OCI-LY3 (cell line): Measurements from ENCODE around the gene GNA12.

ENCODE experiments used
- H2AFZ ChIP-seq: fragments of 200-600, 300-600 bp; shearing (Covaris generic); 2 replicates; pipeline ENCODE4 v1.6.0; 2014; ENCODE audit warnings: antibody characterized with exemption, low read depth, low read length
- H3K27ac ChIP-seq: fragments of 200-600, 300-600 bp; sonication (generic); 2 replicates; pipeline ENCODE4 v1.5.1; 2014; ENCODE audit warnings: mild to moderate bottlenecking, low read length, moderate library complexity, mixed read lengths
- H3K27me3 ChIP-seq: fragments of 200-600, 300-600 bp; sonication (generic); 2 replicates; pipeline ENCODE4 v1.6.1; 2014; ENCODE audit warnings: low read depth, low read length, mixed read lengths
- H3K36me3 ChIP-seq: fragments of 200-600, 300-600 bp; sonication (generic); replicated peaks from 2 replicates; pipeline ENCODE3; 2014; ENCODE audit warnings: low read depth, low read length, mixed read lengths
- H3K4me1 ChIP-seq: fragments of 300-600, 200-600 bp; sonication (generic); 2 replicates; pipeline ENCODE4 v1.6.1; 2014; ENCODE audit warnings: low read length, mixed read lengths
- H3K4me2 ChIP-seq: fragments of 200-600, 300-600 bp; sonication (generic); 2 replicates; pipeline ENCODE4 v1.6.1; 2014; ENCODE audit warnings: low read length, mixed read lengths
- H3K4me3 ChIP-seq: fragments of 300-600, 200-600 bp; sonication (generic); 2 replicates; pipeline ENCODE4 v1.5.1; 2014; ENCODE audit warnings: antibody characterized with exemption, mild to moderate bottlenecking, low read length, moderate library complexity
- H3K79me2 ChIP-seq: fragments of 300-600, 200-600 bp; shearing (Covaris generic); 2 replicates; pipeline ENCODE4 v1.6.1; 2014; ENCODE audit warnings: mild to moderate bottlenecking, low read length, mixed read lengths
- H3K9ac ChIP-seq: fragments of 300-600, 200-600 bp; shearing (Covaris generic); 2 replicates; pipeline ENCODE4 v1.6.0; 2014; ENCODE audit warnings: mild to moderate bottlenecking, low read length, moderate library complexity
- H3K9me3 ChIP-seq: fragments of 200-600, 300-600 bp; shearing (Covaris generic); 2 replicates; pipeline ENCODE4 v1.6.1; 2014; ENCODE audit warnings: low read length, mixed read lengths; ENCODE audit not compliant: insufficient read depth
- H4K20me1 ChIP-seq: fragments of 200-600, 300-600 bp; sonication (generic); 2 replicates; pipeline ENCODE4 v1.6.1; 2016; ENCODE audit warnings: low read length, mixed read lengths; ENCODE audit not compliant: insufficient read depth
- EZH2phosphoT487 ChIP-seq: fragments of 200-600 bp; shearing (Covaris generic); IDR thresholded peaks from 2 replicates; pipeline ENCODE4 v1.6.1; 2018; ENCODE audit warnings: antibody characterized with exemption, mixed run types, low read depth
- TF ChIP-seq, protein P1 (sequence below): fragments of 200-600, 300-600 bp; sonication (generic); IDR thresholded peaks from 2 replicates; pipeline ENCODE4 v1.5.1; 2014; ENCODE audit warnings: antibody characterized with exemption, low read length, low read depth

GNA12 gene

DNA sequence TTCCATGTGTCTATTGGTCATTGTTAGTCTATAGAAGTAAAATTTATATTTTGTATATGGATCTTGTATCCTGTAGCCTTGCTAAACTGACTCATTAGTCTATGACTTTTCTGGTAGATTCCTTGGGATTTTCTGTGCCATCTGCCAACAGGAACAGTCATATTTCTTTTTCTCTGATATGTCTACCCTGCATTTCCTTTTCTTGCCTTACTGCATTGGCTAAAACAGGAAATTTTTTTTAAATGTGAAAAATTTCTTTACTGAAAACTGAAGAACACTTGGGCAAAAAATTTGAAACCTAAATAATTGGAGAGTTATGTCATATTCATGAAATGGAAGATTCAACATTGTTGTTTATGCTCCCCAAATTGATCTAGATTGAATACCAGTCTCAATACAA is 88.6 kb downstream of the GNA12 start:
- peaks cover 9% of the 10 kb centered on the region; the same call in 1 of the 2 replicates for H3K79me2 ChIP-seq
- H3K27ac ChIP-seq: no peak overlapping the region
- no peaks in the 10 kb centered on the region for H3K9me3 ChIP-seq
- TF ChIP-seq EZH2phosphoT487: no peak
- TF ChIP-seq, protein P1, sequence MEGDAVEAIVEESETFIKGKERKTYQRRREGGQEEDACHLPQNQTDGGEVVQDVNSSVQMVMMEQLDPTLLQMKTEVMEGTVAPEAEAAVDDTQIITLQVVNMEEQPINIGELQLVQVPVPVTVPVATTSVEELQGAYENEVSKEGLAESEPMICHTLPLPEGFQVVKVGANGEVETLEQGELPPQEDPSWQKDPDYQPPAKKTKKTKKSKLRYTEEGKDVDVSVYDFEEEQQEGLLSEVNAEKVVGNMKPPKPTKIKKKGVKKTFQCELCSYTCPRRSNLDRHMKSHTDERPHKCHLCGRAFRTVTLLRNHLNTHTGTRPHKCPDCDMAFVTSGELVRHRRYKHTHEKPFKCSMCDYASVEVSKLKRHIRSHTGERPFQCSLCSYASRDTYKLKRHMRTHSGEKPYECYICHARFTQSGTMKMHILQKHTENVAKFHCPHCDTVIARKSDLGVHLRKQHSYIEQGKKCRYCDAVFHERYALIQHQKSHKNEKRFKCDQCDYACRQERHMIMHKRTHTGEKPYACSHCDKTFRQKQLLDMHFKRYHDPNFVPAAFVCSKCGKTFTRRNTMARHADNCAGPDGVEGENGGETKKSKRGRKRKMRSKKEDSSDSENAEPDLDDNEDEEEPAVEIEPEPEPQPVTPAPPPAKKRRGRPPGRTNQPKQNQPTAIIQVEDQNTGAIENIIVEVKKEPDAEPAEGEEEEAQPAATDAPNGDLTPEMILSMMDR: no peak
- no peak overlapping the region for H3K9ac ChIP-seq
- peaks cover 10% of the 10 kb centered on the region for H3K36me3 ChIP-seq
- no peaks in the 10 kb centered on the region for H3K27me3 ChIP-seq
- H3K4me2 ChIP-seq: no peak overlapping the region
- H3K4me1 ChIP-seq: peaks cover 68% of the 10 kb centered on the region
- no peak overlapping the region for H2AFZ ChIP-seq
- H4K20me1 ChIP-seq: no peaks in the 10 kb centered on the region
- H3K4me3 ChIP-seq: no peak overlapping the region

- H2AFZ ChIP-seq: no peak overlapping the region
- peaks cover 10% of the 10 kb centered on the region for H3K36me3 ChIP-seq
- H3K4me2 ChIP-seq: no peak overlapping the region
- H3K4me3 ChIP-seq: no peak overlapping the region
- TF ChIP-seq, protein P1: no peak
- TF ChIP-seq EZH2phosphoT487: no peak
- no peak overlapping the region for H3K27ac ChIP-seq
- H3K79me2 ChIP-seq: peaks cover 13% of the 10 kb centered on the region
- no peaks in the 10 kb centered on the region for H3K27me3 ChIP-seq
- H3K4me1 ChIP-seq: peaks cover 68% of the 10 kb centered on the region
- H4K20me1 ChIP-seq: no peaks in the 10 kb centered on the region
- H3K9me3 ChIP-seq: no peaks in the 10 kb centered on the region
- no peak overlapping the region for H3K9ac ChIP-seq
Measured at GRCh38 chr7:2754912-2755311, 89.2 kb downstream of the GNA12 start.

- no peak overlapping the region for H3K4me3 ChIP-seq
- TF ChIP-seq, protein P1: no peak
- TF ChIP-seq EZH2phosphoT487: no peak
- no peak overlapping the region for H2AFZ ChIP-seq
- H3K36me3 ChIP-seq: peaks cover 10% of the 10 kb centered on the region
- H3K4me1 ChIP-seq: peaks cover 63% of the 10 kb centered on the region
- no peaks in the 10 kb centered on the region for H3K27me3 ChIP-seq
- H3K79me2 ChIP-seq: peaks cover 8% of the 10 kb centered on the region
- H3K9me3 ChIP-seq: no peaks in the 10 kb centered on the region
- H3K9ac ChIP-seq: no peak overlapping the region
- H4K20me1 ChIP-seq: no peaks in the 10 kb centered on the region
- no peak overlapping the region for H3K4me2 ChIP-seq
- H3K27ac ChIP-seq: no peak overlapping the region
Measured at GRCh38 chr7:2754086-2754485, 90.0 kb downstream of the GNA12 start.

- H4K20me1 ChIP-seq: no peaks in the 10 kb centered on the region
- H3K9ac ChIP-seq: no peak overlapping the region
- TF ChIP-seq EZH2phosphoT487: no peak
- TF ChIP-seq, protein P1: no peak
- H3K27ac ChIP-seq: no peak overlapping the region
- peaks cover 7% of the 10 kb centered on the region; the same call in 1 of the 2 replicates for H3K79me2 ChIP-seq
- H3K27me3 ChIP-seq: no peaks in the 10 kb centered on the region
- peak overlapping the region; percentile 67 for H3K4me2 ChIP-seq
- H3K4me1 ChIP-seq: peaks cover 55% of the 10 kb centered on the region
- H2AFZ ChIP-seq: no peak overlapping the region
- H3K36me3 ChIP-seq: peaks cover 10% of the 10 kb centered on the region
- H3K4me3 ChIP-seq: no peak overlapping the region
- no peaks in the 10 kb centered on the region for H3K9me3 ChIP-seq
Measured at GRCh38 chr7:2753148-2753547, 91.0 kb downstream of the GNA12 start.
